OCI-LY1 (cell line): ENCODE results near the gene PAM16.

Source experiments
- EZH2 ChIP-seq: fragments of 200-600 bp; sonication (generic), shearing (Covaris generic); IDR thresholded peaks from 2 replicates; pipeline ENCODE4 v1.8.0; 2017; ENCODE audit warnings: borderline replicate concordance, mixed run types, mild to moderate bottlenecking, antibody characterized with exemption, low read length, moderate library complexity, mixed read lengths
- TF ChIP-seq, protein P1 (sequence below): fragments of 200-600 bp; sonication (generic), shearing (Covaris generic); IDR thresholded peaks from 2 replicates; pipeline ENCODE4 v1.5.1; 2017; ENCODE audit warnings: mild to moderate bottlenecking, antibody characterized with exemption, low read length, moderate library complexity, mixed read lengths

DNA sequence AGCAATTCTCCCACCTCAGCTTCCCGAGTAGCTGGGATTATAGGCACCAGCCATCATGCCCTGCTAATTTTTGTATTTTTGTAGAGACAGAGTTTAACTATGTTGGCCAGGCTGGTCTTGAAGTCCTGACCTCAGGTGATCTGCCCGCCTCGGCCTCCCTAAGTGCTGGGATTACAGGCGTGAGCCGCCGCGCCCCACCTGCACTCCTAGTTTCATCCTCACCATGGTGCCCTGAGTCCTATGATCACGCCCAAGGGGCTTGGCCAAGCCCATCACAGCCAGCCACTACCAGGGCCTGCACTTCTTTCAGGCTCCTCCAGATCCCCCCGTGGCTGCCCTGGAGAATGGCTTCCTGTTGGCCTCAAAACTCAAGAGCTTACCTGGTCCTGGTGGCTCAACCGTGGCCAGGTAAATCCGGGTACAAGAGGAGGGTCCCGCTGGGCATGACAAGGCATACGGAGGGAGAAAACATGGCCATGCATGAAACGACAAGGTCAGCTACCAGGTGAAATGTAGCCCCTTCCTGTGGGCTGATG lies 57.9 kb downstream of the PAM16 start:
- TF ChIP-seq, protein P1, sequence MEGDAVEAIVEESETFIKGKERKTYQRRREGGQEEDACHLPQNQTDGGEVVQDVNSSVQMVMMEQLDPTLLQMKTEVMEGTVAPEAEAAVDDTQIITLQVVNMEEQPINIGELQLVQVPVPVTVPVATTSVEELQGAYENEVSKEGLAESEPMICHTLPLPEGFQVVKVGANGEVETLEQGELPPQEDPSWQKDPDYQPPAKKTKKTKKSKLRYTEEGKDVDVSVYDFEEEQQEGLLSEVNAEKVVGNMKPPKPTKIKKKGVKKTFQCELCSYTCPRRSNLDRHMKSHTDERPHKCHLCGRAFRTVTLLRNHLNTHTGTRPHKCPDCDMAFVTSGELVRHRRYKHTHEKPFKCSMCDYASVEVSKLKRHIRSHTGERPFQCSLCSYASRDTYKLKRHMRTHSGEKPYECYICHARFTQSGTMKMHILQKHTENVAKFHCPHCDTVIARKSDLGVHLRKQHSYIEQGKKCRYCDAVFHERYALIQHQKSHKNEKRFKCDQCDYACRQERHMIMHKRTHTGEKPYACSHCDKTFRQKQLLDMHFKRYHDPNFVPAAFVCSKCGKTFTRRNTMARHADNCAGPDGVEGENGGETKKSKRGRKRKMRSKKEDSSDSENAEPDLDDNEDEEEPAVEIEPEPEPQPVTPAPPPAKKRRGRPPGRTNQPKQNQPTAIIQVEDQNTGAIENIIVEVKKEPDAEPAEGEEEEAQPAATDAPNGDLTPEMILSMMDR, result no peak
- no peak for TF ChIP-seq EZH2
